ENCODE data around the gene ATG13. TPM values are rescaled to one million over a fixed set of nuclear protein-coding genes. Genes with fewer than 3 reads are reported as not detected.

Gene ATG13
- total RNA-seq, 1 experiment from 2014 or later = 57.1 TPM

GRCh38 chr11:46664612-46665011 lies 47.3 kb downstream of the ATG13 start:
- CTCF ChIA-PET = no interaction called here
- no peak overlapping the region for H3K27ac Mint-ChIP-seq (ENCODE audit: unreplicated experiment)
- BruUV-seq (replicated peaks) = no TSS peak

GRCh38 chr11:46665356-46665755 lies 48.0 kb downstream of the ATG13 start:
- Mint-ChIP-seq H3K9me3 (ENCODE audit: low read depth, unreplicated experiment) (no peaks in the 10 kb centered on the region), H3K36me3 (ENCODE audit: insufficient read depth, unreplicated experiment) (peaks cover 40% of the 10 kb centered on the region), H3K27ac (ENCODE audit: unreplicated experiment) (no peak overlapping the region), H3K27me3 (ENCODE audit: unreplicated experiment) (no peaks in the 10 kb centered on the region), H3K4me1 (ENCODE audit: low read depth, unreplicated experiment) (no peaks in the 10 kb centered on the region), H3K4me3 (ENCODE audit: low read depth, unreplicated experiment) (no peak overlapping the region)
- TF ChIP-seq CTCF (IDR thresholded peaks at IDR 0.05; ENCODE audit: unreplicated experiment) = no peak
- BruUV-seq (replicated peaks) = no TSS peak
- CTCF ChIA-PET = no interaction called here
- no peak for DNase-seq
- intact Hi-C loops (cut with micrococcal nuclease; ENCODE audit: unreplicated experiment) = no loop called here

More at GRCh38 chr11:46664612-46665011, 47.3 kb downstream of the ATG13 start:
- Mint-ChIP-seq H3K4me1 (ENCODE audit: low read depth, unreplicated experiment) (no peaks in the 10 kb centered on the region), H3K27me3 (ENCODE audit: unreplicated experiment) (no peaks in the 10 kb centered on the region), H3K4me3 (ENCODE audit: low read depth, unreplicated experiment) (no peak overlapping the region), H3K9me3 (ENCODE audit: low read depth, unreplicated experiment) (no peaks in the 10 kb centered on the region), H3K36me3 (ENCODE audit: insufficient read depth, unreplicated experiment) (peaks cover 36% of the 10 kb centered on the region)
- intact Hi-C loops (cut with micrococcal nuclease; ENCODE audit: unreplicated experiment) = no loop called here
- DNase-seq = no peak
- no peak for TF ChIP-seq CTCF (IDR thresholded peaks at IDR 0.05; ENCODE audit: unreplicated experiment)

GRCh38 chr11:46666516-46666915 lies 49.2 kb downstream of the ATG13 start:
- Mint-ChIP-seq H3K27me3 (ENCODE audit: unreplicated experiment) (no peaks in the 10 kb centered on the region), H3K9me3 (ENCODE audit: low read depth, unreplicated experiment) (no peaks in the 10 kb centered on the region), H3K4me1 (ENCODE audit: low read depth, unreplicated experiment) (no peaks in the 10 kb centered on the region), H3K27ac (ENCODE audit: unreplicated experiment) (no peak overlapping the region), H3K36me3 (ENCODE audit: insufficient read depth, unreplicated experiment) (peaks cover 38% of the 10 kb centered on the region), H3K4me3 (ENCODE audit: low read depth, unreplicated experiment) (no peak overlapping the region)
- CTCF ChIA-PET = interaction anchor here (1.0 kb wide), 1 partner anchor 9 kb away, joined by 3 read pairs; no protein-coding TSS in a partner anchor
- BruUV-seq (replicated peaks) = no TSS peak
- no peak for DNase-seq
- intact Hi-C loops (cut with micrococcal nuclease; ENCODE audit: unreplicated experiment) = no loop called here
- no peak for TF ChIP-seq CTCF (IDR thresholded peaks at IDR 0.05; ENCODE audit: unreplicated experiment)

GRCh38 chr11:46667043-46667481 lies 49.7 kb downstream of the ATG13 start:
- Mint-ChIP-seq H3K9me3 (ENCODE audit: low read depth, unreplicated experiment) (no peaks in the 10 kb centered on the region), H3K27ac (ENCODE audit: unreplicated experiment) (no peak overlapping the region), H3K4me1 (ENCODE audit: low read depth, unreplicated experiment) (no peaks in the 10 kb centered on the region), H3K27me3 (ENCODE audit: unreplicated experiment) (no peaks in the 10 kb centered on the region), H3K4me3 (ENCODE audit: low read depth, unreplicated experiment) (no peak overlapping the region), H3K36me3 (ENCODE audit: insufficient read depth, unreplicated experiment) (peaks cover 34% of the 10 kb centered on the region)
- intact Hi-C loops (cut with micrococcal nuclease; ENCODE audit: unreplicated experiment) = no loop called here
- DNase-seq = no peak
- TF ChIP-seq CTCF (IDR thresholded peaks at IDR 0.05; ENCODE audit: unreplicated experiment) = no peak
- CTCF ChIA-PET = interaction anchor here (1.0 kb wide), 1 partner anchor 9 kb away, joined by 3 read pairs; no protein-coding TSS in a partner anchor
- BruUV-seq (replicated peaks) = no TSS peak

All from Calu3 (cell line).